Fibroblast of peridontal ligament (primary cell): ENCODE results near the gene RAB11A.
"Not testable (repeated sequence)": the region's sequence is repeated elsewhere in the genome, so short reads cannot be mapped to it uniquely, and the experiment has no call there.

Source experiments
- DNase-seq: peaks from one replicate; pipeline ENCODE4 v3.0.0-alpha.2; 2010; ENCODE audit errors: extremely low read depth

Gene RAB11A

GRCh38 chr15:65845826-65846519, 23.3 kb upstream of the RAB11A start:
- DNase-seq: no peak

DNA sequence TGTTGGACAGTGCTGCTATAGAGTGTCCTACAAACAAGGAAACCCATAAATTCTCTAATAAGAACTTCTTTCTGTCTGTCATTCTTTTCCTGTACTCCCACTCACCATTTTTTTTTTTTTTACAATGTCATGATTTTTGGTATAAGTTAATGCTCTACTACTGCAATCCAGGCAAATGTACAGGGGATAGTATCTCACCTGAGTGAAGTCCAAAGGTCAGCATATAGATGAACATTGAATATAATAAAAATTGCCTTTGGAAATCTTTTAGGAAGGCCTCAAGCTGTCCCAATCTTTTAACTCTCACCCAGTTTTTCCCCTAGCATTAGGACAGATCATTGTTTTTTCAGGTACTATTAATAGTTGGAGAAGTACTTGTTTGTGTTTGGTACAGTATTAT, 21.3 kb upstream of the RAB11A start:
- DNase-seq: no peak

- DNase-seq: no peak
Observed at GRCh38 chr15:65851981-65852380, 17.3 kb upstream of the RAB11A start.

DNA sequence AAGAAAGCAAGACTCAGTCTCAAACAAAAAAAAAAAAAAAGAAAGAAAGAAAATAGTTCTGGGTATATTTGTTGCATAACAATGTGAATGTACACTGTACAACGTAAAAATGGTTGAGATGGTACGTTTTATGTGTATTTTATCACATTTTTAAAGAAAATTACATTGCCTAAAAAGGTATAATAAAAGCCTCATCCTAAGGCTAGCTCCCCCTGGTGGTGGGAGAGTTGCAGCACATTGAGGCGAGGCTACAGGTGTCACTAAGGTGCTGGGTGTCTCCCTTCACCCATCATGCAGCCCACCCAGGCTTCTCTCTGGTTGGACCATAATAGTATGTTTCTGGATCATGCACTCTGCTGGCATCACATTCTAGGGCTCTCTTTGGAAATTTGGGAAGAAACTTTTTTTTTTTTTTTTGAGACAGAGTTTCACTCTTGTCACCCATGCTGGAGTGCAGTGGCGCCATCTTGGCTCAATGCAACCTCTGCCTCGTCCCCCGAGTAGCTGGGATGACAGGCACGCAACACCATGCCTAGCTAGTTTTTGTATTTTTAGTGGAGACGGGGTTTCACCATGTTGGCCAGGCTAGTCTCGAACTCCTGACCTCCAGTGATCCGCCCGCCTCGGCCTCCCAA, 12.4 kb upstream of the RAB11A start:
- peak; percentile 54 for DNase-seq

DNA sequence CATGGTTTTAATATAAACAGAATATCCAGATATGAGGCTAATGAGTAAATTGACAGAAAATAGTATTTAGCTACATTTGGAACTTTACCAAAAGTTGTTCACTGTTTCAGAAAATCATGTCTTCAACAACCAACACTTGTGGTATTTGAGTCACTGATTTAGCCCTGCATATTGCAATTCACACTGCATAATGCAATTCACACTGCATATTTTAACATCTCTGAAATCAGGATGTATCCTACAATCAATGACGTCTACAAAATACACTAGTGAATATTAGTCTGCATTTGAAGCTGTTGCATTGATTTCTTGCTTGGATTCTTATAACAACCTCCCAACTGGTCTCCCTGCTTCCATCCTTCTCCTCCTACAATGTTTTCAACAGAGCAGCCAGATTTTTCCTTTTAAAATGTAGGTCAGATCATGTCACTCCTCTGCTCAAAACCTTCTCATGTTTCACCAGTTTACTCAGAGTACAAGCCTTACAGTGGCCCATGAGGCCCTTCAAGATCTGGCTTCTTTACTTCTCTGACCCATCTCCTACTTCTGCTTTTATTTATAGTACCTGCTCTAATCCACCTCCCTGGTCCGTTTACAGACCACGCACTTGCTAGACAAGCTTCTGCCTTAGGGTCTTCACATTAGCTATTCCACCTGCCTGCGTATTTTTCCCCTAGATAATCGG, 11.4 kb upstream of the RAB11A start:
- no peak for DNase-seq

DNA sequence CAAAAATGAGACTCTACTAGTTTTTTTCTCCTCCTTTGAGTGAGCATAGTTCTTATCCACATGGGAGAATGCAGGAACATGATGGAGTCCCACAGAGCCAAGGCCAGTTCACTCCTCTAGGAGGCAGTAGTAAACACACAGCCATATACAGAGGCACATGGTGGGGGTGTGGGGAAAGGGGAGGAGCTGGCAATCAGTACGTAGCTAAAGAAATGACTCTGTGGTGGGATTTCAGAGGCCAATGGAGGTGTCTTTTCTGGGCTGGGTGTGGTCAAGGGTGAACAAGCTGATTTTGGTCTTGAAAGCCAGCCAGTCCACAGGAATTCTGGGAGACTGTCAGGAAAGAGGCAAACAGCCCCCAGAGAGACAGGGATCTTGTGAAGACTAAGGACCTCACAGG, 6.6 kb upstream of the RAB11A start:
- peak; percentile 49 for DNase-seq

DNA sequence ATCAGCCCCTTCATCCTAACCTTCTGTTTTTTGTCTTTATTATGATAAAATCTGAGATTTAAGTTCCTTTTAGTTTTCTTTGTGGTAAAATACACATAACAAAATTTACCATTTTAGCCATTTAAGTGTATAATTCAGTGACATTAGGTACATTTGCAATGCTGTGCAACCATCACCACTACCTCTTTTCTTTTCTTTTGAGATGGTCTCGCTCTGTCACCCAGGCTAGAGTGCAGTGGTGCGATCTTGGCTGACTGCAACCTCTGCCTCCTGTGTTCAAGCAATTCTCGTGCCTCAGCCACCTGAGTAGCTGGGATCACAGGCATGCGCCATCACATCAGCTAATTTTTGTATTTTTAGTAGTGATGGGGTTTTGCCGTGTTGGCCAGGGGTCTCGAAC, 6.2 kb upstream of the RAB11A start:
- DNase-seq: no peak

DNA sequence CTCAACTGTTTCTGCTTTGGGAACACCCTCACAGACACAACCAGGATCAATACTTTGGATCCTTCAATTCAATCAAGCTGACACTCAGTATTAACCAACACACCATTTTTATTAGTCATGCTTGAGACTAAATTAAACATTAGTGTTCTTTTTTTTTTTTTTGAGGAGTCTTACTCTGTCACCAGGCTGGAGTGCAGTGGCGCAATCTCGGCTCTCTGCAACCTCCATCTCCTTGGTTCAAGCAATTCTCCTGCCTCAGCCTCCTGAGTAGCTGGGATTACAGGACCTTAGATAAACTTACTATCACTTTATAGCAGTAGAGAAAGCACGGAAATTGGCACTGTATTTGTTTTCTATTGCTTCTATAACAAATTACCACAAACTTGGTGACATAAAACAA, 2.0 kb upstream of the RAB11A start:
- no peak for DNase-seq

DNA sequence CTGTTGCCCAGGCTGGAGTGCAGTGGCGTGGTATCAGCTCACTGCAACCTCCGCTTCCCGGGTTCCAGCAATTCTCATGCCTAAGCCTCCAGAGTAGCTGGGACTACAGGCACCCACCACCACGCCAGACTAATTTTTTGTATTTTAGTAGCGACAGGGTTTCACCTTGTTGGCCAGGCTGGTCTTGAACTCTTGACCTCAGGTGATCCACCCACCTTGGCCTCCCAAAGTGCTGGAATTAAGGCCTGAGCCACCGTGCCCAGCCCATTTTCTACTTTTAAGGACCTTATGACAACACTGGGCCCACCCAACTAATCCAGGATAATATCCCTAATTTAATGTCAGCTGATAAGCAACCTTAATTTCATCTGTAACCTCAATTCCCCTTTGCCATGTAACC, 1.4 kb upstream of the RAB11A start:
- DNase-seq: not testable (repeated sequence)

DNA sequence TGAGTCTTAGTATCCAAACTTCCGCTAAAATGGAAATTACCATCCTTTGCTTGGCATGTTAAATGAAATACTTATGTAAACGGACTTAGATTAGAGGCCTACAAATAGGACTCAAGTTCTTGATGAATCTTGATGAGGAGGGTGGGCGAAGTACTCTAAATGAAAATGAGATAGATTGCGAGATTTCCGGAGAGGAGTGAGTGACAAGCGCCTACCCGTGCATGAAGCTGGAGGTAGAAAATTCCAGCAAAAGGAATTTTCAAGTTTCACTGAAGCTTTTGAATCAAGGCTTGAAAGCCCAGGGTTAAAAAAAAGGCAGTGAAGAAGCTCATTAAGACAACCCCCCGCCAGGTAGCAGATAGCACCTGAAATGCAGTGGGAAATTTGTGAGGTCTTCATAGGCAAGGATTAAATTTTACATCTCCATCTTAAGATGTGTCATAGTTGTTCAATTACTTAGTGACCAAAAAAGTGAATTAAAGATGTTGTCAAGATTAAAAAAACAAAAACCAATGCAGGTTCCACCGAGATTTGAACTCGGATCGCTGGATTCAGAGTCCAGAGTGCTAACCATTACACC, 655 bp upstream of the RAB11A start:
- no peak for DNase-seq

- DNase-seq: peak; percentile 16
Observed at GRCh38 chr15:65869954-65870871, 922 bp downstream of the RAB11A start.

DNA sequence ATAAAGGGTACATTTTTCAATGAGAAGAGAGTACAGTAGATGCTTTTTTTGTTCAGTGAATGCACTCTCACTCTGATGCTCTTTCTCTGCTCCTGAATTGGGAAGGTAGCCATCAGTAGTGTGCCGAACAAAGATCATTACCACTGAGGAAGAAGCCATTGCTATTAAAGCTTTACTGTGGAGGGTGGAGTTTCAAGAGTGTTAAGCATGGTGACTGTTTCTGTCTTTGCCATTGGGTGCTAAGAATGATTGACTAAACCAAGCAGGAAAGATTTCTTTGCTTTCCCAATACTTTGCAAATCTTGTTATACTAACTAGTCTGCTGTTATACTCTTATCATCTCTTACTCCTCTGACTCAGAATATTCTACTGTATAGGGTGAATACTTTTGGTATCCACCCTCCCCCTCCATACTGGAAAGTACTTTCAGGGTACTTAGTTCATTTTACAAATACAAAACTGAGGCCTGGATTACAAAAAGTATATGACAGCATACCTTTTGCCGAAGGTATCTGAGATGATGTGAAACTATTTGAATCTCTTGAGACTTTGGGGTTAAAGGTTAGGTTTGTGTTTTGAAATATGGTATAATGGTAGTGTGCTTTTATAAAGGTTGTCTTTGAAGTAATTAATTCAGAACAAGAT, 1.7 kb downstream of the RAB11A start:
- DNase-seq: peak; percentile 71

GRCh38 chr15:65871886-65872285, 2.6 kb downstream of the RAB11A start:
- DNase-seq: not testable (repeated sequence)

DNA sequence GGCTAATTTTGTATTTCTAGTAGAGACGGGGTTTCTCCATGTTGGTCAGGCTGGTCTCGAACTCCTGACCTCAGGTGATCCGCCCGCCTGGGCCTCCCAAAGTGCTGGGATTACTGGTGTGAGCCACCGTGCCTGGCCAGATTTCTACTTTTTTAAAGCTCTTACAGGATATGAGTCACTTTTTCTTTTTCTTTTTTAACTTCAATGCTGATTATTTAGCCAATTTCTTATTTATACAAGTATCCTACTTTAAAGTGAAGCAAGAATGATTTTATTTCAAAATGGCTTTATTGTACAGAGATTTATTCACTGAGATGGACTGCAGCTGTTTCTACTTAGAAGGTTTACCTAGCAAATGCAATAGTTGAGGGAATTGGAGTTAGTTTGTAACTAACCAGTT, 3.3 kb downstream of the RAB11A start:
- DNase-seq: peak; percentile 70

DNA sequence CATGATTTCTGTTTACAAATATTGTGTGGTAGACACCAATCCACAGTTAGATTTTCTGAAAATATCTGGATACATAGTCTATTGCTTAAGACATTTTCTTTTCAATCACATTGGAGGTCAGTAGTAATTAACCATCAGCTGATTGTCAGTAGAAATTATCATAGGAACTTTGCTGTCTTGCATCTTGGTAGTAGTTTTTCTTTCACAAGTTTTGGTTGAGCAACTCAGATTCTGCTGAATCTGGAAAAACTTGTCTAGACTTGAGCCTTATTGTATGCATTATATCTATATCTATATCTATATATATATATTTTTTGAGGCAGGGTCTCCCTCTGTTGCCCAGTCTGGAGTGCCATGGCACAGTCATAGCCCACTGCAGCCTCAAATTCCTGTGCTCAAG, 4.0 kb downstream of the RAB11A start:
- DNase-seq: peak; percentile 26

GRCh38 chr15:65875458-65875857, 6.2 kb downstream of the RAB11A start:
- no peak for DNase-seq

DNA sequence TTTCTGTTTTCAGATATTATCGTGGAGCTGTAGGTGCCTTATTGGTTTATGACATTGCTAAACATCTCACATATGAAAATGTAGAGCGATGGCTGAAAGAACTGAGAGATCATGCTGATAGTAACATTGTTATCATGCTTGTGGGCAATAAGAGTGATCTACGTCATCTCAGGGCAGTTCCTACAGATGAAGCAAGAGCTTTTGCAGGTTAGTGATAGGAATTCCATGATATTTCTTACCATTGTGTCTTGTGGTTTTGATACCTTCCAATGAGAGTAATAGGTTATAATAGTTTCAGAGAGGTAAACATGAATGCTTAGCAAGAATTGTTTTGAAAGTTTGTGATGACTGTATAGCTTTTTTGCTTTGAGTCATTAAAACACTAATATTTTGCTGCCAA, 8.5 kb downstream of the RAB11A start:
- DNase-seq: no peak

DNA sequence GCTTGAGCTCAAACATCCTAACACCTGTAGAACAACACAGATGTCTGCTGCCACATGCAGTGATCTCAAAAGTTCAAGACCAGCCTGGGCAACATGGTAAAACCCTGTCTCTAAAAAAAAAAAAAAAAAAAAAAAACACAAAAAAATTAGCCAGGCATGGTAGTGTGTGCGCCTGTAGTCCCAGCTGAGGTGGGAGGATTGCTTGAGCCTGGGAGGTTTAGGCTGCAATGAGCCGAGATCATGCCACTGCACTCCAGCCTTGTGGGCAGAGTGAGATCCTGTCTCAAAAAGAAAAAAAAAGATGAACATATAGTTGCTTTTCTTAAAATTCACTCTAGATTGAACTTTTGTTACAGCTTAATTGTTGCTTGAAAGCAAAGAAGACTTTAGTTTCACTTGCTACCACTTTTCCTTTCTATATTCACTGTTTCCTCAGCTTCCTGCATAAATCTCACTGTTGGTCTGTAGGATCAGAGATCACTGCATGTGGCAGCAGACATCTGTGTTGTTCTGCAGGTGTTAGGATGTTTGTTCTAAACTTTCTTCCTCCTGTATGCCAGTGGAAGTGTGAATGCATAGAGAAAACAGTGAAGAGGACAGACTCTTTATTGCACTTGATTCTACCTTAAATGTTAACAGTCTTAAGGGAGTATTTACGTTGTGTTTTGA, 12.6 kb downstream of the RAB11A start:
- no peak for DNase-seq

GRCh38 chr15:65883571-65883970, 14.3 kb downstream of the RAB11A start:
- no peak for DNase-seq

DNA sequence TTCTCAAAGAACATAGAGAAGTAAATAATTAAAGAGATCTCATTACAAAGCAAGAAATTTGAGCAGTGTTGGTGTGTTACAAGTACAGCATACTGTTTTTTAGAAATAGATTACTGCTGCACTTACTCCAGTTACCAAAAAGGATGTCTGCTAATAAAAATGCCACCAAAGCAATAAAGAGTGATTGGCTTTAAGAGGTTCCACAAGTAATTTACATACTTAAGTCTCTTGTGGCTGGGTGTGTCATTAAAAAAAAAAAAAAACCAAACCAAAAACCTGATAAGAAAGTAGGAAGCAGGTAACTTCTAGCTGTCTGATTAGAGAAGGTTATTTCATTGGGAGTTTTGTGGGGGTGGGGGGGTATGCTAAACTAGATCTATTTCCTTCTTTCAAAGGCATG, 15.2 kb downstream of the RAB11A start:
- DNase-seq: no peak
